Choroid plexus epithelial cell (primary cell): ENCODE results near the gene DHPS.

ENCODE experiments used
- DNase-seq: peaks from one replicate; pipeline ENCODE4 v3.0.0-alpha.2; 2010; ENCODE audit warnings: low read depth
- H3K4me3 ChIP-seq: 2 replicates; pipeline ENCODE4 v1.5.1; 2011; ENCODE audit warnings: low read depth, mild to moderate bottlenecking, control low read depth, low read length, moderate library complexity
- CTCF ChIP-seq: conservative IDR thresholded peaks from 2 replicates; pipeline ENCODE4 v1.5.1; 2011; ENCODE audit warnings: low read depth, mild to moderate bottlenecking, control low read depth, inconsistent platforms, low read length, moderate library complexity

Gene DHPS

GRCh38 chr19:12641456-12641855, 40.2 kb downstream of the DHPS start:
- H3K4me3 ChIP-seq = no peak overlapping the region
- no peak for TF ChIP-seq CTCF
- DNase-seq = no peak

- H3K4me3 ChIP-seq = peak overlapping the region; percentile 27
- peak; percentile 82 for DNase-seq
- peak; percentile 84 for TF ChIP-seq CTCF
These were observed 41.6 kb downstream of the DHPS start for GRCh38 chr19:12639901-12640613.

GRCh38 chr19:12638611-12639182, 43.0 kb downstream of the DHPS start:
- no peak overlapping the region for H3K4me3 ChIP-seq
- TF ChIP-seq CTCF = no peak
- no peak for DNase-seq

- no peak for TF ChIP-seq CTCF
- no peak overlapping the region for H3K4me3 ChIP-seq
- no peak for DNase-seq
These were observed 45.0 kb downstream of the DHPS start for GRCh38 chr19:12636631-12637030.

GRCh38 chr19:12629215-12629614, 52.5 kb downstream of the DHPS start:
- TF ChIP-seq CTCF = no peak
- no peak overlapping the region for H3K4me3 ChIP-seq
- no peak for DNase-seq

GRCh38 chr19:12628040-12629022, 53.3 kb downstream of the DHPS start:
- H3K4me3 ChIP-seq = no peak overlapping the region
- TF ChIP-seq CTCF = no peak
- DNase-seq = peak; percentile 47
